Hepatocyte (in vitro differentiated cells): ENCODE data around the gene ATP2B1.

Experiments
- EZH2 ChIP-seq: fragments of 200-600 bp; sonication (generic); IDR thresholded peaks from 2 replicates; pipeline ENCODE4 v1.6.1; 2016; ENCODE audit warnings: antibody characterized with exemption, mild to moderate bottlenecking, borderline replicate concordance
- EZH2phosphoT487 ChIP-seq: fragments of 200-600 bp; sonication (generic); IDR thresholded peaks from one replicate; pipeline ENCODE4 v1.6.1; 2018; ENCODE audit warnings: antibody characterized with exemption, mild to moderate bottlenecking, low read depth, moderate library complexity; ENCODE audit not compliant: unreplicated experiment, severe bottlenecking
- TF ChIP-seq, protein P1 (sequence below): fragments of 200-600 bp; sonication (generic); IDR thresholded peaks from 2 replicates; pipeline ENCODE4 v1.5.1; 2016; ENCODE audit warnings: antibody characterized with exemption, mild to moderate bottlenecking; ENCODE audit not compliant: poor library complexity

DNA sequence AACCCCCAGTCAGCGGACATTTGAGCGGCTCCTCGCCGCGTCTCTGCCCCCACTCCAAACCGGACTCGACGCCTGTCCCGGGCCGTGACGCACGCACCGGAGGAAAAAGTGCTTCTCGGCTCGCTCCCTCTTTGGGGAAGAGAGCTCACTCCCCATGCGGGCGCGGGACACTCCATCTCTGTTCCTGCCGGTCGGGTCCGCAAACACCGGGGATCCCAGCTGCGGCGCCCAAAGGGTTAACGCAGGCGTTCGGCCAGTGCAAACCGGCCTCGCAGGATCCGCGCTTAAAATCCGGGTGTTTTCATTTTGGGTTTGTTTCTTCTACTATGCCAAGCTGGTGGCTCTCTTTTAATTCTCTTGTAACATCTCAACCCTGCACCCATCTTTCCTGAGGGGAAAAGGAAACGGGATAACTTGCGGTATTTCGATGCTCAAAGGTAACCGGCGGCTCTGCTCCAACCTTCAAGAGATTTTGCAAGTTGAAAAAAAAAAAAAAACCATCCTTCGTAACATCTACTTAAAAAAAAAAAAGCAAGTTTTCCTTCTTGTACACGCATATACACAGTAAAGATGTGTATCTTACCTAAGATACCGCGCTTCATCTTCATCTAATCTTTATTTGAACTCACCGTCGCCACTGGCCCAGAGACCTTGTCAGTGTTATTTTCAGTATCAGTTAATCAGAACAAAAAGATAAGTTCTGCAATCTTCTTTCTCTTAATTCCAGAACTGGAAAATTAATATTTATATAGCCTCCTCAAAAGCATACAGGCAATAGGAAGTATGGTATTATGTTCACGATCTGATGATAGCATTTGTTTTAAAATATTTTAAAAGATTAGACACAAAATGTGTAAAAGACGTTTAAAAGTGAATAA lies 1.6 kb upstream of the ATP2B1 start:
- TF ChIP-seq, protein P1, sequence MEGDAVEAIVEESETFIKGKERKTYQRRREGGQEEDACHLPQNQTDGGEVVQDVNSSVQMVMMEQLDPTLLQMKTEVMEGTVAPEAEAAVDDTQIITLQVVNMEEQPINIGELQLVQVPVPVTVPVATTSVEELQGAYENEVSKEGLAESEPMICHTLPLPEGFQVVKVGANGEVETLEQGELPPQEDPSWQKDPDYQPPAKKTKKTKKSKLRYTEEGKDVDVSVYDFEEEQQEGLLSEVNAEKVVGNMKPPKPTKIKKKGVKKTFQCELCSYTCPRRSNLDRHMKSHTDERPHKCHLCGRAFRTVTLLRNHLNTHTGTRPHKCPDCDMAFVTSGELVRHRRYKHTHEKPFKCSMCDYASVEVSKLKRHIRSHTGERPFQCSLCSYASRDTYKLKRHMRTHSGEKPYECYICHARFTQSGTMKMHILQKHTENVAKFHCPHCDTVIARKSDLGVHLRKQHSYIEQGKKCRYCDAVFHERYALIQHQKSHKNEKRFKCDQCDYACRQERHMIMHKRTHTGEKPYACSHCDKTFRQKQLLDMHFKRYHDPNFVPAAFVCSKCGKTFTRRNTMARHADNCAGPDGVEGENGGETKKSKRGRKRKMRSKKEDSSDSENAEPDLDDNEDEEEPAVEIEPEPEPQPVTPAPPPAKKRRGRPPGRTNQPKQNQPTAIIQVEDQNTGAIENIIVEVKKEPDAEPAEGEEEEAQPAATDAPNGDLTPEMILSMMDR: no peak
- TF ChIP-seq EZH2: no peak
- TF ChIP-seq EZH2phosphoT487: no peak
